Osteocyte (in vitro differentiated cells): ENCODE data around the gene ANKLE2. TPM values are rescaled to one million over a fixed set of nuclear protein-coding genes. Genes with fewer than 3 reads are reported as not detected.
"Not testable (repeated sequence)": the region's sequence is repeated elsewhere in the genome, so short reads cannot be mapped to it uniquely, and the experiment has no call there.

Source experiments
- DNase-seq: peaks from one replicate; pipeline ENCODE4 v3.0.0; 2021; ENCODE audit warnings: mixed read lengths; ENCODE audit not compliant: unreplicated experiment; ENCODE audit errors: extremely low spot score
- H3K27ac Mint-ChIP-seq: one replicate; pipeline ENCODE4 v1.8.0; 2021; ENCODE audit warnings: mild to moderate bottlenecking, mixed read lengths; ENCODE audit not compliant: unreplicated experiment
- H3K27me3 Mint-ChIP-seq: one replicate; pipeline ENCODE4 v1.8.0; 2021; ENCODE audit warnings: mixed read lengths; ENCODE audit not compliant: unreplicated experiment
- H3K36me3 Mint-ChIP-seq: one replicate; pipeline ENCODE4 v1.8.0; 2021; ENCODE audit warnings: mixed read lengths; ENCODE audit not compliant: unreplicated experiment
- H3K4me1 Mint-ChIP-seq: one replicate; pipeline ENCODE4 v1.8.0; 2021; ENCODE audit warnings: mixed read lengths; ENCODE audit not compliant: unreplicated experiment
- H3K4me3 Mint-ChIP-seq: one replicate; pipeline ENCODE4 v1.8.0; 2021; ENCODE audit warnings: mild to moderate bottlenecking, moderate library complexity, mixed read lengths; ENCODE audit not compliant: unreplicated experiment
- H3K9me3 Mint-ChIP-seq: one replicate; pipeline ENCODE4 v1.8.0; 2021; ENCODE audit warnings: mixed read lengths; ENCODE audit not compliant: unreplicated experiment
- CTCF ChIP-seq: fragments of 200-600 bp; sonication (generic); IDR thresholded peaks from 2 replicates; pipeline ENCODE4 v1.5.0; 2021; ENCODE audit warnings: antibody characterized with exemption, mild to moderate bottlenecking, moderate library complexity
- total RNA-seq: library from RNA; stranded (reverse); gene quantifications from 2 replicates; pipeline ENCODE4 v1.2.1, GENCODE V29; 2021

Gene ANKLE2
- total RNA-seq, 1 donor from 2014 or later, result 70.0 TPM

GRCh38 chr12:132759359-132759758 lies 2.3 kb downstream of the ANKLE2 start:
- TF ChIP-seq CTCF, result no peak
- no peak for DNase-seq
- Mint-ChIP-seq H3K9me3 (no peaks in the 10 kb centered on the region), H3K27me3 (no peaks in the 10 kb centered on the region), H3K4me1 (peaks cover 20% of the 10 kb centered on the region), H3K27ac (no peak overlapping the region), H3K4me3 (no peak overlapping the region), H3K36me3 (peaks cover 7% of the 10 kb centered on the region)

GRCh38 chr12:132758825-132759224 lies 2.8 kb downstream of the ANKLE2 start:
- H3K36me3 Mint-ChIP-seq, H3K9me3 Mint-ChIP-seq, H3K27ac Mint-ChIP-seq, H3K27me3 Mint-ChIP-seq, H3K4me3 Mint-ChIP-seq, DNase-seq: not testable (repeated sequence)
- H3K4me1 Mint-ChIP-seq, result peaks cover 20% of the 10 kb centered on the region

GRCh38 chr12:132754160-132754932 lies 7.3 kb downstream of the ANKLE2 start:
- no peak overlapping the region for H3K4me3 Mint-ChIP-seq
- no peak for TF ChIP-seq CTCF

GRCh38 chr12:132753670-132754069 lies 8.0 kb downstream of the ANKLE2 start:
- H3K4me3 Mint-ChIP-seq, DNase-seq, H3K9me3 Mint-ChIP-seq, H3K4me1 Mint-ChIP-seq, H3K27me3 Mint-ChIP-seq, H3K27ac Mint-ChIP-seq: not testable (repeated sequence)
- H3K36me3 Mint-ChIP-seq, result peaks cover 18% of the 10 kb centered on the region

More at GRCh38 chr12:132754160-132754932, 7.3 kb downstream of the ANKLE2 start:
- DNase-seq, result no peak
- H3K36me3 Mint-ChIP-seq, result peaks cover 18% of the 10 kb centered on the region
- no peaks in the 10 kb centered on the region for H3K27me3 Mint-ChIP-seq
- H3K27ac Mint-ChIP-seq, result no peak overlapping the region
- no peaks in the 10 kb centered on the region for H3K4me1 Mint-ChIP-seq
- H3K9me3 Mint-ChIP-seq, result no peaks in the 10 kb centered on the region

GRCh38 chr12:132748319-132748718 lies 13.3 kb downstream of the ANKLE2 start:
- H3K36me3 Mint-ChIP-seq, result peaks cover 34% of the 10 kb centered on the region
- H3K27me3 Mint-ChIP-seq, result no peaks in the 10 kb centered on the region
- H3K4me1 Mint-ChIP-seq, result no peaks in the 10 kb centered on the region
- no peak for DNase-seq
- no peak overlapping the region for H3K4me3 Mint-ChIP-seq
- no peak for TF ChIP-seq CTCF
- H3K9me3 Mint-ChIP-seq, result no peaks in the 10 kb centered on the region
- no peak overlapping the region for H3K27ac Mint-ChIP-seq

GRCh38 chr12:132747896-132748295 lies 13.7 kb downstream of the ANKLE2 start:
- no peak for DNase-seq
- no peak for TF ChIP-seq CTCF
- Mint-ChIP-seq H3K36me3 (peaks cover 34% of the 10 kb centered on the region), H3K4me3 (no peak overlapping the region), H3K27me3 (no peaks in the 10 kb centered on the region), H3K9me3 (no peaks in the 10 kb centered on the region), H3K4me1 (no peaks in the 10 kb centered on the region), H3K27ac (no peak overlapping the region)
